Stimulated activated CD8-positive, alpha-beta memory T cell treated with anti-CD3 and anti-CD28 coated beads, Interleukin-2, amount 100 ng/mL, for 48 hours (primary cell): ENCODE results near the gene CHRNB4.

Experiments
- DNase-seq, 2 donors: peaks; one replicate each; pipeline ENCODE4 v3.0.0-alpha.2; 2020; ENCODE audit warnings: low read depth in 2 of 2

Gene CHRNB4

DNA sequence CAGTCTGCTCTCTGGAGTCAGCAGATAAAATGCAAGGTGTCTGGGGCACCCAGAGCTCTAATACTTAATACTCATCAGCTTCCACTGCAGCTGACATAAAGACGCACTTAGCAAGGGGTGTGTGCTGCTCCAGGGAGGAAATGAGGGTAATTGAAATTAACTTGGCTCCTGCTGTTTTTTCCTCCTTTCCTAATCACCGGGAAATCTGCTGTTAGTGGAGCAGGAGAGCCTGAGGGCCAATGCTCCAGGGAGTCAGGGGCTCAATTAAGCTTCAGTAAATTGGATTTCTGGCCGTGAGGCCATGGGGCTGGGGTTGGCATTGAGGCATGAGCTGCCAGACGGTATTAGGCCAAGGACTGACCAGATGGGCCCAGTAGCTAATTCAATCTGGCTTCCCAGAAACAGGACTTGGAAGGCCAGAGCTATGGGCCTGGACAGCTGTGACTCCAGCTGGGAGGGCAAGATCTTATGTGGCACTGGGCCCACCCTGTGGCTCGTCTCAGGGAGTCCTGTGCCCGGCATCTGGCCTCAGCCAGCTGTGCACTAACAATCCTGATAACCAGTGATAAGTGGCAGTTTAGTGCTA is 30.7 kb upstream of the CHRNB4 start:
- DNase-seq, result no peak

DNA sequence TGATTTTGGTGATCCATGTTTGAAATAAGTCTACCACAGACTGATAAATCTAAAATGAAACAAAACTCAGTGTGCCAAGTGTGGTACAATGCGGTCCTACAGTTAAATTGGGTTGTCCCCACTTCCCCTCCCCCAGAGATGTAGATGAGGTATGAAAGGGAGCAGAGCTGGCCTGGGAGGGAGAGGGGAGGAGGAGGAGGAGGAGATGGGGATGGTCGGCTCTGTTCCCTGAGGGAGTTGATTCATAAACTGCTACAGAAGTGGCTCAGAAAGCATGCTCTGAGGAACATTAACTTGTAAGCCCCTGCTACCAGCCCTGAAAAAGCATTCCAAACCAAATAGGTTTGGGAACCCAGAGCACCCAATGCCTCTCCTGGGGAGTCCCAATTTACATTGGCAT is 28.0 kb upstream of the CHRNB4 start:
- no peak for DNase-seq

- DNase-seq, result no peak
These were observed 26.7 kb upstream of the CHRNB4 start for GRCh38 chr15:78667578-78668236.

- DNase-seq, result no peak
These were observed 25.0 kb upstream of the CHRNB4 start for GRCh38 chr15:78666010-78666409.

DNA sequence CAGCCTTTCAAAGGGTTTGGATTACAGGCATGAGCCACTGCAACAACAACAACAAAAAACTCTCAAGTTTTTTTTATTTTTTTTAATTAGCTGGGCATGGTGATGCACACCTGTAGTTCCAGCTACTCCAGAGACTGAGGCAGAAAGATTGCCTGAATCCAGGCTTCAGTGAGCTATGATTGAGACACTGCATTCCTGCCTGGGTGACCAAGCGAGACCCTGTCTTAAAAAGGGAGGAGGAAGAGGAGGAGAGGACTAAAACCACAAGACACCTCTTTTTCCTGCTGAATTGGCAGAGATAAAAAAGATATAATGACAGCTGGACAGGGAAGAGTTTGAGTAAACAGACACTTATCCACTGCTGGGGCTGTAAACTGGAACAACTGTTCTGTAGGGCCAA is 22.7 kb upstream of the CHRNB4 start:
- no peak for DNase-seq

GRCh38 chr15:78662028-78662427 is 21.0 kb upstream of the CHRNB4 start:
- DNase-seq, result no peak

DNA sequence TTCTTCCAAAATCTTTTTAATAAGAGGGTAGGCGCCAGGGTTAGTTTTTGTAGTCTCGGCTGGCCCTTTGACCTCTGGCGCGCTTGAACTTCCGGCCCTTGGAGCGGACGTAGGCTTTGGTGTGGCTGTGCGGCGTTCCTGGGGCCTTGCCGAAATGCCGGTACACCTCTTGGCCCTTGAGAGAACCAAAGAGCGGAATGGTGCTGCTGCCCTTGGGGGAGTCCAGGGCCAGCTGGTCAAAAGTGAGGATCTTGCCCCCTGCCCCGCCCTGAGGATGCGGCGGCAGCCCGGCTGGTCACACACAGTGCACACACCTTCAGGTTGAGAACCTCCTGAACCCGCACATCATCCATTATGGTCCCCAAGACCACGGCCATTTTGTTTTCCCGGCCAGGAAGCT is 20.0 kb upstream of the CHRNB4 start:
- DNase-seq, result no peak

DNA sequence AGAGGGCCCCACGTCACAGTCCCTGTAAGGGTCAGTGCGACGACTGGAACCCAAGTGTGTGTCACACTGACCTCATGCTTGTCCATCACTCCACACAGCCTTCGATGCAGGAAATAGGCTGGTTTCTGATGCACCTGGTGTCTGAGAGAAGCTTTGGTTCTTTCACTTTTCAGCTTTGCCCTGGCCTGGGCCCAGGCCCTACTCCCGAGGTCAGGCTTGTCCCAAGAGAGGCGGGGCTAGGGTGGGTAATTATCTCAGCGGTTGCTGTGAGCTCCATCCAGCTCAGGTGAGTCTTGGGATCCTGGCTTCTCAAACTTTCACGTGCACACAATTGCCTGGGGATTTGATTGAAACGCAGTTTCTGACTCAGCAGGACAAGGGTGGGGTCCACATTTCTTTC is 19.6 kb upstream of the CHRNB4 start:
- no peak for DNase-seq

- DNase-seq, result no peak
These were observed 17.8 kb upstream of the CHRNB4 start for GRCh38 chr15:78658823-78659222.

- no peak for DNase-seq
These were observed 13.3 kb upstream of the CHRNB4 start for GRCh38 chr15:78654272-78654671.

GRCh38 chr15:78651930-78652615 is 11.1 kb upstream of the CHRNB4 start:
- no peak for DNase-seq

- no peak for DNase-seq
These were observed 10.0 kb upstream of the CHRNB4 start for GRCh38 chr15:78651007-78651406.

DNA sequence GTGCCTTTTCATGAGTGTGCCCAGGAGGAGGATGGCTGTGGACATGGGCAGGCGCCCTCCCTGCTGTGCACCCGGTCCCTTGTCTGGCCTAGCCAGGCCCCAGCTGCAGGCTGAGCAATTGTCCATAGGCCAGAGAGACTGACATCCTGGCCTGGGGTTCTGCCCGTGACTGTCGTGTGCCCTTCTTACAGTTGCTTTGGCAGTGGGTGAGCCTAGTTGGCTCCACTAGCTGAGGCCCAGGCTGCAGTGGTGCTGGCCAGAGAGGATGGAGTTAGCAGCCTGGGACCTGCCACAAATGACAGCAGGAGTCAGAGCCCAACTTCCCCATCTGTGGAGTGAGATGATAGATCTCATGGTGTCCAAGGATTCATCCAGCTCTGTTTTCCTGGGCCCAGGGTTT is 9.0 kb upstream of the CHRNB4 start:
- DNase-seq, result no peak

GRCh38 chr15:78645009-78645408 is 4.0 kb upstream of the CHRNB4 start:
- no peak for DNase-seq

- DNase-seq, result no peak
These were observed 1.3 kb upstream of the CHRNB4 start for GRCh38 chr15:78642331-78642730.

DNA sequence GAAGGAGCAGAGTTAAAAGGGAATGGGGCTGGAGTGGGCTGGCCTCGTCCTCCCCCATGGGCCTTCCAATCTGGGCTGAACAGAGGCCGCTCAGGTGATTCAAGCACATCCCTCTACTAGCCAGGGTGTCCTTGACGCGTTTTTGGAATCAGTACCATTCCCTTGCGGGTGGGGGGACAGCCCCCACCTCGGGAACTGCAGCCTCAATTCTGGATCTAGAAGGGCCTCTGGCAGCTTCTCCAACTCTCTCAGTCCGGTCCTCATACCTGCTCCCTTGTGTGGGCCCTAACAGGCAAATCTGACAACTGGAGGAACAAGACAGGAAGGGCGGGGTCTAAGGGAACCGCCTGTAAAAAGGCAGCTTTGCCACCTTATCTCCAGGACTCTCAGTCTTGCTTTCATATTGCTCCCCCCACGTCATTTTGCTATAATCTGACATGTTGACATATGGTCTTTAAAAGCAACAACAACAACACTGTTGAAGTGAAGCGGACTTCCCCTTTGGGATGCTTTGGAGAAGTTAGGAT is 802 bp upstream of the CHRNB4 start:
- DNase-seq, result no peak

- no peak for DNase-seq
These were observed 396 bp downstream of the CHRNB4 start for GRCh38 chr15:78640527-78641101.

- DNase-seq, result peak in 1 of 2 donors; percentile 26
These were observed 2.2 kb downstream of the CHRNB4 start for GRCh38 chr15:78638658-78639314.

DNA sequence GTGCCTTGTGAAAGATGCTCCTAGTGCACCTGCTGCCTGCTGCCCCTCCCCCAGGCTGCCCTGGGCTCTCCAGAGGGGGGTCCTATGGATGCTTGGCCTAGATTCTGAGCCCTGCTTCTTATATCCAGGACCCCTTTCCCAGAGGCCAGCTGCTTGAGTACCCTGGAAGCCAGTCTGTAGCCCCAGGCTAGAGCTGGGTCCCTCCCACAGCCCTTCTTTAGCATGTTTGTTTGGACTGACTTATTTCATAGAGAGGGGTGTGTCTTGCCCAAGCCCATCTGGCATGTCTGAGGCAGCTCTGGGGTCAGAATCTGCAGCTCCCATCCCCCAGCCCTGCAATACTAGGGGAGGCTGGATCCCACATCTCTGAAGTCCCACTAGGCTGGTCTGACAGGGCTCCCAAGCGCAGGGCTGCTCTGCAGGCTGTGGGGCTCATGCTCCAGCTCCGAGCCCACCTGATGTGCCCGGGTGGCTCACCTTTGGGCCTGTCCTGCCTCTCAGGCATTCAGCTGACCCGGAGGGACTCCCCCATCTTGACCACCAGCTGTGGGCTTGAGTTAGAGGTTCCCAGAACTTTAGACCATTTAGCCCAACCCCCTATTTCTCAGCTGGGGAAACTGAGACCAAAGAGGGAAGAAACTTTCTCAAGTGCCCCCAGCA is 3.1 kb downstream of the CHRNB4 start:
- no peak for DNase-seq

DNA sequence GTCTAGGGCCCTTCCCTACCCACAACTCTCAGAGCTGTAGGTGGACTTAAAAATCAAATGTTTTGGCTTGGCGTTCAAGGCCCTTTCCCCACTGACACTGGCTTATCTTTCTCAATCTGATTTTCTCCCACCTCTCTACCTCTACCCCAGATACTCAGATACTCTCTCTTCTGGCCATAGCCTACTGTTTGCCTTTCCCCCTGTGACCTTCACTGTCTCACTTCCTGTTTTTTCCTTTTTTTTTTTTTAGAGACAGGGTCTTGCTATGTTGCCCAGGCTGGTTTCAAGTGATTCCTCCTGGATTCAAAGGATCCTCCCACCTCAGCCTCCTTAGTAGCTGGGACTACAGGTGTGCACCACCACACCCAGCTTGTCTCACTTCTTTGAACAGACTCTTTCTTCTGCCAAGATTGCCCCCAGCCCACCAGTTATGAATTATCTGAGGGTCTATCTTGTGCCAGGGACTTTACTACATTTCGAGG is 4.6 kb downstream of the CHRNB4 start:
- DNase-seq, result no peak

GRCh38 chr15:78635346-78635745 is 5.7 kb downstream of the CHRNB4 start:
- DNase-seq, result no peak
